Nephron (organoid): Measurements from ENCODE around the gene TES.

ENCODE experiments used
- H3K27ac Mint-ChIP-seq, 3 experiments: 2 replicates each; pipeline ENCODE4 v1.8.0; 2020; ENCODE audit warnings: mixed read lengths in 3 of 3, mild to moderate bottlenecking in 2 of 3, moderate library complexity in 1 of 3
- H3K27me3 Mint-ChIP-seq: 2 replicates; pipeline ENCODE4 v1.8.0; 2021; ENCODE audit warnings: low read depth, mild to moderate bottlenecking, moderate library complexity, mixed read lengths
- H3K36me3 Mint-ChIP-seq: 2 replicates; pipeline ENCODE4 v1.8.0; 2020; ENCODE audit warnings: low read depth, mixed read lengths
- H3K4me1 Mint-ChIP-seq: 2 replicates; pipeline ENCODE4 v1.8.0; 2020; ENCODE audit warnings: mixed read lengths
- H3K4me3 Mint-ChIP-seq, 3 experiments: 2 replicates each; pipeline ENCODE4 v1.8.0; 2020; ENCODE audit warnings: mild to moderate bottlenecking in 3 of 3, mixed read lengths in 3 of 3, moderate library complexity in 2 of 3
- H3K9me3 Mint-ChIP-seq: 2 replicates; pipeline ENCODE4 v1.8.0; 2020; ENCODE audit warnings: mixed read lengths
- TF ChIP-seq, protein P1 (sequence below), 3 experiments: fragments of 200-600 bp; sonication (generic); IDR thresholded peaks; one replicate each; pipeline ENCODE4 v1.5.0; 2021; ENCODE audit warnings: antibody characterized with exemption in 3 of 3; ENCODE audit not compliant: unreplicated experiment in 3 of 3

The TES gene

GRCh38 chr7:116182023-116182422, 28.3 kb upstream of the TES start:
- H3K4me3 Mint-ChIP-seq: no peak overlapping the region
- TF ChIP-seq, protein P1, sequence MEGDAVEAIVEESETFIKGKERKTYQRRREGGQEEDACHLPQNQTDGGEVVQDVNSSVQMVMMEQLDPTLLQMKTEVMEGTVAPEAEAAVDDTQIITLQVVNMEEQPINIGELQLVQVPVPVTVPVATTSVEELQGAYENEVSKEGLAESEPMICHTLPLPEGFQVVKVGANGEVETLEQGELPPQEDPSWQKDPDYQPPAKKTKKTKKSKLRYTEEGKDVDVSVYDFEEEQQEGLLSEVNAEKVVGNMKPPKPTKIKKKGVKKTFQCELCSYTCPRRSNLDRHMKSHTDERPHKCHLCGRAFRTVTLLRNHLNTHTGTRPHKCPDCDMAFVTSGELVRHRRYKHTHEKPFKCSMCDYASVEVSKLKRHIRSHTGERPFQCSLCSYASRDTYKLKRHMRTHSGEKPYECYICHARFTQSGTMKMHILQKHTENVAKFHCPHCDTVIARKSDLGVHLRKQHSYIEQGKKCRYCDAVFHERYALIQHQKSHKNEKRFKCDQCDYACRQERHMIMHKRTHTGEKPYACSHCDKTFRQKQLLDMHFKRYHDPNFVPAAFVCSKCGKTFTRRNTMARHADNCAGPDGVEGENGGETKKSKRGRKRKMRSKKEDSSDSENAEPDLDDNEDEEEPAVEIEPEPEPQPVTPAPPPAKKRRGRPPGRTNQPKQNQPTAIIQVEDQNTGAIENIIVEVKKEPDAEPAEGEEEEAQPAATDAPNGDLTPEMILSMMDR (IDR thresholded peaks at IDR 0.05; ENCODE audit: unreplicated experiment in 3 of 3): no peak
- H3K36me3 Mint-ChIP-seq: peaks cover 4% of the 10 kb centered on the region
- H3K27me3 Mint-ChIP-seq: no peaks in the 10 kb centered on the region
- no peaks in the 10 kb centered on the region for H3K4me1 Mint-ChIP-seq
- H3K9me3 Mint-ChIP-seq: peaks cover 16% of the 10 kb centered on the region
- no peak overlapping the region for H3K27ac Mint-ChIP-seq

- Mint-ChIP-seq H3K4me3 (no peak overlapping the region), H3K36me3 (peaks cover 4% of the 10 kb centered on the region), H3K4me1 (no peaks in the 10 kb centered on the region), H3K9me3 (peaks cover 32% of the 10 kb centered on the region), H3K27me3 (no peaks in the 10 kb centered on the region), H3K27ac (no peak overlapping the region)
- TF ChIP-seq, protein P1 (IDR thresholded peaks at IDR 0.05; ENCODE audit: unreplicated experiment in 3 of 3): no peak
Measured at GRCh38 chr7:116185450-116185849, 24.9 kb upstream of the TES start.

GRCh38 chr7:116185956-116186355, 24.4 kb upstream of the TES start:
- Mint-ChIP-seq H3K27ac (no peak overlapping the region), H3K9me3 (peaks cover 32% of the 10 kb centered on the region), H3K4me1 (no peaks in the 10 kb centered on the region), H3K4me3 (no peak overlapping the region), H3K27me3 (no peaks in the 10 kb centered on the region), H3K36me3 (peaks cover 4% of the 10 kb centered on the region)
- TF ChIP-seq, protein P1 (IDR thresholded peaks at IDR 0.05; ENCODE audit: unreplicated experiment in 3 of 3): no peak

- Mint-ChIP-seq H3K4me1 (no peaks in the 10 kb centered on the region), H3K36me3 (peaks cover 4% of the 10 kb centered on the region), H3K27ac (no peak overlapping the region), H3K27me3 (no peaks in the 10 kb centered on the region), H3K4me3 (no peak overlapping the region), H3K9me3 (peaks cover 32% of the 10 kb centered on the region)
- TF ChIP-seq, protein P1 (IDR thresholded peaks at IDR 0.05; ENCODE audit: unreplicated experiment in 3 of 3): no peak
Measured at GRCh38 chr7:116187400-116187799, 22.9 kb upstream of the TES start.

- H3K4me3 Mint-ChIP-seq: no peak overlapping the region
- no peaks in the 10 kb centered on the region for H3K4me1 Mint-ChIP-seq
- no peaks in the 10 kb centered on the region for H3K36me3 Mint-ChIP-seq
- H3K27me3 Mint-ChIP-seq: no peaks in the 10 kb centered on the region
- TF ChIP-seq, protein P1 (IDR thresholded peaks at IDR 0.05; ENCODE audit: unreplicated experiment in 3 of 3): no peak
- H3K27ac Mint-ChIP-seq: no peak overlapping the region
- peaks cover 4% of the 10 kb centered on the region for H3K9me3 Mint-ChIP-seq
Measured at GRCh38 chr7:116193329-116194087, 16.8 kb upstream of the TES start.

GRCh38 chr7:116194115-116194514, 16.2 kb upstream of the TES start:
- H3K4me3 Mint-ChIP-seq: no peak overlapping the region
- no peaks in the 10 kb centered on the region for H3K4me1 Mint-ChIP-seq
- H3K9me3 Mint-ChIP-seq: peaks cover 4% of the 10 kb centered on the region
- H3K36me3 Mint-ChIP-seq: no peaks in the 10 kb centered on the region
- TF ChIP-seq, protein P1 (IDR thresholded peaks at IDR 0.05; ENCODE audit: unreplicated experiment in 3 of 3): no peak
- no peak overlapping the region for H3K27ac Mint-ChIP-seq
- no peaks in the 10 kb centered on the region for H3K27me3 Mint-ChIP-seq
